Fibroblast of skin of left quadriceps (primary cell): ENCODE results near the gene ARPC2.
A peak's percentile ranks its signal among the peaks of the same experiment; 100 is the strongest.
"Not testable (repeated sequence)": the region's sequence is repeated elsewhere in the genome, so short reads cannot be mapped to it uniquely, and the experiment has no call there.

ENCODE experiments used
- DNase-seq, 2 experiments: peaks; one replicate each; pipeline ENCODE4 v3.0.0-alpha.2; 2013; ENCODE audit warnings: low read depth in 2 of 2

Gene ARPC2

DNA sequence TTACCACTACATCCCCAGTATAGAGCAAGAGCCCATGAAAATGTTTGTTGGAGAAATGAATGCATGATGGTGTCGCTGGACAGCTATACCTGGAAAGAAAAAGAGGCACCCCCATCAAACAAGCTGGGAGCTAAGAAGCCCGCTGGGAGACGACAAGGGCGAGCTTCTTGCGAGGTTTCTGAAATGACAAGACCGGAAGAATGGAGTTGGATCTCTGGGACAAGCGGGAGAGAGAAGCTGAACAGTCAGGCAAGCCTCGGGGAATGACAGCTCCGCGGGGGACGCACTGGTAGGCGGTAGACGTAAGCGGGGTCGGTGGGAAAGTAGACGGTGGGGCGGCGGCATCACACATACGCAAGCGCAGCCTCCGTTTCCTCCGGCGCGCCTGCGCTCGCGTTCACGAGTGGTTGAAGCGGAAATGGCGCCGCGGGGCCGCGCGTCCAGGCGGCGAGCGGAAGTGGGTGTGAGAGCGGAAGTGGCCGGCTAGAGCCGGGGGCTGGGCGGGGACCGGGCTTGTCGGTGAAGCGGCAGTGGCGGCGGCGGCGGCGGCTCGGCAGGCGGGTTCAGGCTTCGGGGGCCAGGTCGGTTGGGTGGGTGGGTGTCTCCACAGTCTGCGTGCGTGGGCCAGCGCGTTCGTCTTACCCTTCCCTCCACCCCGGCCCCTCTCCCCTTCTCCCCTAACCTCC lies at the start of gene ARPC2:
ARPC2 (plus strand) TSS at position 516 of the 686 bp plus-strand sequence. CDS start 282 bp downstream, outside the sequence.
- DNase-seq = peak; percentile 87 to 88

DNA sequence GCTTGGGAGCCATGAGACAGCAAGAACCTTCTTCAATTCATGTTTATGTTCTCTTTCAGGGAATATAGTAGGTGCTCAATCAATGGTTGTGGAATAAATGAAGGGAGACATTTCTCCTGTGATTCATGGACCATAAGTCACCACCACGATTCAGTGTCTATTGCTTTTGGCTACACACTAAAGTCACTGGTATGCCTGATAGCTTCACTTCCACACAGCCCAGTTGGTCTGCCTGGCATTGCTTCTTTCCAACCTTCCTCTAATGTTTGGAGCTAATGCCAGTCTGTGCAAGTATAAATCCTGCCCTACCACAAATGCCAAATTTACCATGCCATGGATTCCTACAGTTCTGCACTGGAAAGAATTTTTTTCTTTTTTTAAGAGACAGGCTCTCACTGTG lies 49.0 kb upstream of the ARPC2 start:
- DNase-seq = no peak

DNA sequence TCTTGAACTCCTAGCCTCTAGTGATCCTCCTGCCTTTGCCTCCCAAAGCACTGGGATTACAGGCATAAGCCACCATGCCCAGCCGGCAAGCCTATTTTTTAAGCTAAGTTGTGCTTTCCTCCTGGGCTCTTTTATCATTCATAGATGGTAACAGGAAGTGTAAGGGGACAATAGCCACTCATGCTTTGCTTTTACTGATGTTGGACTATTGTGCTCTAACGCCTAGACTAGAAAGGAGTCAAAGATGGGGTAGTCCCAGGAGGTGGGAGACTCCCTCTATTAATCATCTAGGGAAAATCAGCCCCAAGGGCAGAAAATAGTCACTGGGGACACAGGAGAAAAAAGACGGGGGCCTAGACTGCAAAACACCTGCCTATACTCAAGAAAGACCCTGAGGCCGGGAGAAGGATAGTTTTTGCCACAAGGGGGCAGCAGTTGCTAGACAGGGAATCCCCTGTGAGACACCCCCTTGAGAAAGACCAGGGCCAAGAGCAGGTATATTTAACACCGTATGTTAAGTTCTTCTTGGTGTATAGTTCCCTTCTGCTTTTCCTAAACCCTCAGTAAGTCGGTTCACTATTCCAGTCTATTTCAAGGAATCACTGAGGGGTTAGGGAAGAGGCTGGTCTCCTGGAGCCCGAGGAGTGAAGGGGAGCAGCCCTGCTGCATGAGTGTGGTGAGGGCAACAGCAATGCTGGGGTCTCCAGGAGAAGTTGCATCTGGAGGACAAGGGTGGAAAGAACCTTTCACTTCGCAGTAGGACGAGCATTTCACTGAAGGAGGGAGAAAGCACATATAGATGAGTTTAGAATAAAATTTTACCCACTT lies 48.1 kb upstream of the ARPC2 start:
- DNase-seq = peak; percentile 2 to 4

DNA sequence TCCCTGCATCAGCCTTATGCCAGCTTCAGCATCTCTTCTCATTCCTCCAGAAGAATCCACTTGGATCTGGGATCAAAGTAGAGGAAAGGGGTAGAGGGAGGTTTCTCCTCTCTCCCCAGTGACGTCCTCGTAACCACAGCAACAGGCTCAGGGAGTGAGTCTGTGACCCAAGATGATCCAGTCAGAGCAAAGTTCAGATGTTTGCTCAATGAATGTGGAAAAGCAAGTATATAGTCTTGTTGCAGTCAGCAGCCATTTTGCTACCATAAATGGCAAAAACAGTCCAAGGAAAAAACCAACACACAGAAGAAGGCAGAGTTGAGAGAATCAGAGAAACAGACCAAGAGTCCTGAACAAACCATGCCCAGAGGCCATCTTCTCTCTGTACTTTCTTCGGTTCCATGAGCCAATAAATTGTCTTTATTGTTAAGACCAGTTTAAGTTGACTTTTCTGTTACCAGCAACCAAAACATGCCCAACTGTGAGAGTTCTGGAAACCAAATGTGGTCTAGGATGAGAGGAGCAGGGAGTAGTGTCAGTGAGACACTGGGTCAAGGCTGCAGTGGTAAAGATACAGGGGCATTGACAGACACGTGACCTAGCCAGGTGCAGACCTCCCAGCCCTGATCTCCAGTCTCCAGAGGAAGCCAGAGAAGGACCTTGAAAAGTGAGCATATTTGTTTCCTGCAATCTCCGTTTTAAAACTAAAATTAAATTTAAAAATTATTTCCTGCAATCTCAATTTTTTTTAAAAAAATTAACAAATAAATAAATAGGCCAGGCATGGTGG lies 47.0 kb upstream of the ARPC2 start:
- no peak for DNase-seq

DNA sequence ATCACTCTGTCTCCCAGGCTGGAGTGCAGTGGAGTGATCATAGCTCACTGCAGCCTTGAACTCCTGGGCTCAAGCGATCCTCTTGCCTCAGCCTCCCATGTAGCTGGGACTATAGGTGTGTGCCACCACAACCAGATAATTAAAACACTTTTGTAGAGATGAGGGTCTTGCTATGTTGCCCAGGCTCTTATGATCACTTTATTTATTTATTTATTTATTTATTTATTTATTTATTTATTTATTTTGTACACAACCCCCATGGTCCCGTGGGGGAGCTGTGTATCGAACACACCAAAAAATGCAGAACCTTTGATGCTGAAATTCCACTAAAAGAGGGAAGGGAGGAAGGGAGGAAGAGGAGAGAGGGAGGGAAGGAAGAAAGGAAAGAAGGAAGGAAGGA lies 45.2 kb upstream of the ARPC2 start:
- not testable (repeated sequence) for DNase-seq

DNA sequence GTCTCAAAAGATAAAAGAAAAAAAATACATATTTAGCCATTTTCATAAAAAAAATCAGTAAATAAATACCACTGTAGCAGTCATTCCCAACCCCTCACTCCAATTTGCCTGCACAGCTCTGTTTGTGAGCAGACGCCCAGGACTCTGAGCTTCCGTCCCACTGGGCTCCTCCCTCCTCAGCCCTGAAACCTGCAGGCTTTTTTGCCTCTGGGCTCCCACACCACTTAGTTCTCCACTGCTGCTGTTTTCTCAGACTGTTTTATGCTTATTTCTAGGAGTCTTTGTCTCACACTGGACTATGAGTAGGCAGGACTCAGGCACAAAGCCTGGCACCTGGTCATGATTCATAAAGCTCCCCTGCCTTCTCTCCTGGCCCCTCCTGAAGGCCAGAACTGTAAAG lies 44.1 kb upstream of the ARPC2 start:
- no peak for DNase-seq

DNA sequence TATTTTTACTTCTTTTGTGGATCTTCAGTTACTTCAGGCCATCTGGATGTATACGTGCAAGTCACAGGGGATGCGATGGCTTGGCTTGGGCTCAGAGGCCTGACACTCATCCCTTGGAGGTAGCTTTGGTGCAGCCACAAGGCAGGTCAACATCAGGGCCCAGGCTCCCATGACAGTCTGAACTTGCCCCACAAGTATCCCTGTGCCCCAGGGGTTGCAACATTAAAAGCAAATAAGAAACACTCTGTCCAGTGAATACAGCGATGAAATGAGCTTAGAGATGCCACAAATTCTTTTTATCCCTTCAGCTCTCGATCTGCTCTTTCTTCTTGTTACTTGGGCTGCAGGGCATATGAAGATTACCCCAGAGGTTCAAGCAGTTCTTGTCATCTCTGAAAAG lies 37.2 kb upstream of the ARPC2 start:
- no peak for DNase-seq

DNA sequence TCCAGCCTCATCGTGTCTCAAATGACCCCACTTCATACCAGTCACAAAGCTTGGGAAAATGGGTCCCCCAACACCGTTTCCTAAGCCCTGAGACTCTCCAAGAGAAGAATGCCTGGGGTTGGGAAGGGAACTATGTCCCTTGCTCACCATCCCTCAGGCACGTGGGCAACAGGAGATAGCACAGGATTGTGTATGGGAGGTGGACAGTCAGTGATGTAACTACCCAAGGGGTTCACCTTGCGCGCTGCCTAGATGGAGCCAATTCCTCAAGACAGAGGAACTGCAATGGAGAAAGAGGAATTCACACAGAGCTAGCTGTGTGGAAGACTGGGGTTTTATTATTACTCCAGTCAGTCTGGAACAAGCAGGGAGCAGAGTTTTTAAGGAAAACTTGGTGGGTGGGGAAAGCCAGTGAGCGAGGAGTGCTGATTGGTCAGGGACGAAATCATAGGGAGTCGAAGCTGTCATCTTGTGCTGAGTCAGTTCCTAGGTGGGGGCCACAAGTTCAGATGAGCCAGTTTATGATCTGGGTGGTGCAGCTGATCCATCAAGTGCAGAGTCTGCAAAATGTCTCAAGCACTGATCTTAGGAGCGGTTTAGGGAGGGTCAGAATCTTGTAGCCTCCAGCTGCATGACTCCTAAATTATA lies 36.4 kb upstream of the ARPC2 start:
- no peak for DNase-seq

DNA sequence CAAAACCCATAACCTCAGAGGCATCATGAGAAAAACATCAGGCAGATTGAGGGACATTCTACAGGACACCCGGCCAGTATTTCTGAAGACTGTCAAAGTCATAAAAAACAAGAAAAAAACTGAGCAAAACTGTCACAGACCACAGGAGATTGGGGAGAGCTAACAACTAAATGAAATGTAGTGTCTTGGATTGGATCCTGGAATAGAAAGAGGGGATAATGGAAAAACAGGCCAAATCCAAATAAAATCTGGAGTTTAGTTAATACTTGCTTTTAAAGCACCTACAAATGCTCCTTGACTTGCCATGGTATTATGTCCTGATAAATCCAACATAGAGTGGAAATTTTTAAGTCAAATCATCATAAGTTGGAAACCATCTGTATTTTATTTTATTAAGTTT lies 32.7 kb upstream of the ARPC2 start:
- no peak for DNase-seq

DNA sequence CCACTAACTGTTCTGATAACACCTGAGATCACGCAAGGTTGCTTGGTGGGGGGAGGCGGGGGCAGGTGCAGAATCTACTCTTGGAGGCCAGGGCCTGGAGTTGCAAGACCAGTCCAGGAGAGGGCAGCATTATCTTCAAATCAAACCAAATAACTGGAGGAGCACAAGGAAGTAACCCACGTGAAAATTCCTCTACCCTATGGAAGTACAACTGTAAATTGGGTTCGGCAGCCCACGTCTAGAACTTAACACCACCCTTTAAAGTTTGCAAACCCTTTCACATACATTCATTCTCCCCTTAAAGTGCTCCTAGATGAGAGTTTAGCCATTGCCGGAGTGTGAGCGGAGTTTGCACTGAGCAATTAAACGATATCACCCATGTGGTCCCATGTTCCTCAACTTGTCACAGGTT lies 30.6 kb upstream of the ARPC2 start:
- peak; percentile 22 to 34 for DNase-seq

DNA sequence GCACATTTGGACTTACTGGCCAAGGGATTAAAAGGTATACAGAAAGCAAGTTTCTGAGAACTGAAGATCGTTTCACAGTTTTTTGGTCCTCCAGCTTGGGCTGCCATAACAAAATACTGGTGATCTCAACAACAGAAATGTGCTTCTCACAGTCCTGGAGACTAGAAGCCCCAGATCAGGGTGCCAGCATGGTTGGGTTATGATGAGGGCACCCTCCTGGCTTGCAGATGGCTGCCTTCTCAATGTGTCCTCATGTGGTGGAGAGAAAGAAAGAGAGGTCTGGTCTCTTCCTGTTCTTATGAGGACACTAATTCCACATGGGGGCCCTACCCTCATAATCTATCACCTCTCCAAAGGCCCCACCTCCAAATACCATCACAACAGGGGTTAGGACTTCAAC lies 30.1 kb upstream of the ARPC2 start:
- no peak for DNase-seq

DNA sequence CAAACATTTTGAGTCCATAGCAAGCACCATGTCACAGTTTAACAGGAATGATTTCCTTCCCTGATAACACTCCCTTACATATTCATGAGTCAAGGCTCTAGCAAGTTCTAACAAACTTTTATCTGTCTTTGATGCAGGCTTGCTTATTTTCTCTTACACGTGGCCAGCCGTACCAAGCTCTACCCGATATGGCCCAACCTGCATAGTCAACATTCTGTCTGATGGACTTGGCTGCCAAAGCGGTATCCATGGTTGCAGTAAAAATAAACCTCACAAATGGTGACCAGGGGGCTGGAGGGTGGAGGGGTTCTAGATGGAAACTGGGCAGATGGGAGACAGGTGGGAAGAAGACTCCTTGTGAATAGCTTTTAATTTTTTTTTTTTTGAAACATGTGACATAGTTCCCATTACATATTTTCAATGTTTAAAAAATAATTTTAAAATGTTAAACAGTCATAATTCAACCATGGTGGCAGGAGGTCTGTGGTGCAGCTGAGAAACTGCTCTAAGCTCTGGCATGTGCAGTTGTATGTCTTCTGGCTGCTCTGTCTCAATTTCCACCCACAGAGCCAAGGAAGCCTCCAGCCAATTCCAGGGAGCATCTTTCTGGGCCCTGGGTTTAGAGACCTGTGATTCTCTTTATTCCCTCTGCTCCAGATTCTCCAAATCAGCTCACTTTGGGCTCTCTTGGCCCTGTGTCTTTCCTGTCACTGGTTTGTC lies 29.5 kb upstream of the ARPC2 start:
- DNase-seq = no peak

DNA sequence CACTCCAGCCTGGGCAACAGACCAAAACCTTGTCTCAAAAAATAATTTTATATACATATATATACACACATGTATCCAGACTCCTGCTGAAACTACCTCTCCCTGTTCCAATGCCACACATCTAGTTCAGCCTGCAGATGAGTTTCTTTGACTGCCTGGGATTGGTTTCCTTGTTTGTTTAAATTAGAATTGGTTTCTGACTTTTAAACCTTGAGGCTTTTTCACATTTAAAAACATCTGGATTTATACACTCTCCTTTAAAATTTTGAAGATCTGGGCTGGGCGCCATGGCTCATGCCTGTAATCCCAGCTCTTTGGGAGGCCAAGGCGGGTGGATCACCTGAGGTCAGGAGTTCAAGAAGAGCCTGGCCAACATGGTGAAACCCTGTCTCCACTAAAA lies 28.5 kb upstream of the ARPC2 start:
- no peak for DNase-seq

DNA sequence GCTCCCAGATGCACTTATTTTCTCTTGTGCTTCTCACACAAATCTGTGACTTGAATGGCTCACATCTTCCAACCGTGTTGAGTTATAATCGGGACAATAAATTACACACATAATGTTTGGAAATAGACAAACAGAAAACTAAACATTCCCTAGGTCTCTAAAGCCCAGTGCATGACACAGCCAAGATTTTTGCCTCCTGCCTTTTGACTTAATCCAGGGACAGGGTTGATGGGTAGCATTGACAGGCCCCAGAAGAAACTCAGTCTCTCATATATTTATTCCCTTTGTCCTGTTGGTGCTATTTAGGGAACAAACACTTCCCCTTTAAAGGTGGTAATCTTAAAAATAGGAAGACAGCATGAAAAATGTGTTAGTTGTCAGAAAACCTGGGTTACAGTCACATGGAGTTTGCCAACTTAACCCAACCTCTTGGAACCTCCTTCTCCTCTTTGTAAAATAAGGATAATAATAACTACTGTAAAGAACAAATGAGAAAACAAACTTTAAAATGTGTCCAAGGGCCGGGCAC lies 24.0 kb upstream of the ARPC2 start:
- DNase-seq = no peak

DNA sequence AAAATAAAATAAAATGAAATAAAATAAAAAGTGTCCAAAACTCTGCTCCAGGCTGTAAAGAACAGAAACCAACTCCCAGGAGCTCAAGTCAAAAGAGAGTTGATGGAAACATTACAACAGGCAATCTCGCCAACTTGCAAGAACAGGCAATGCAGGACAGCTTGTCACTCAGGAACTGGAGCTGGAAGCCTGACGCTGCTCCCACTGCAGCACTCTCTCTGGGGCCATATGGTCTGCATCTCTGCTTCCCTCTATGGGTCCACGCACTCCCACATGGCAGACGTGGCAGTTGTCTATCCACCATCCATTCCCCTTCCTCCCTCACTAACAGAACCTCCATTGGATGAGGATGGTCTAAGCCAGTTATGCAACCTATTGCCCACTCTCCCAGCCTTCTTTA lies 23.3 kb upstream of the ARPC2 start:
- DNase-seq = no peak

DNA sequence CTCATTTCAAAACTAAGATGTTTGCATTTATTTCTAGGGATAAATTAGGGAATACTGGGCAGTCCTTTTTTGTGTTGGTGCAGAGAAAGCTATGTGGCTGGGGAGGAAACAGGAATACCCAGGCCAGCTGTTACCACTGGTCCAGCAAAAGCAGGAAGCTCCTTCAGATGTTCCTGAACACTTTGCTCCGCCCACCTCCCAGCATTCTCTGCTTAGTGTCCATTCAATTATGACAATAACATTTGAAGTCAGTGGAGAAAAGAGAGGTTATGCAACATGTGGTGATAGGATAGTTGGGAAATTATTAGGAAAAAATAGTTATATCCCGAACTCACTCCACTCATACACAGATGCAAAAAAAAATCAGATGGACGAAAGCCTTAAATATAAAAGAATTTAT lies 22.1 kb upstream of the ARPC2 start:
- DNase-seq = no peak

DNA sequence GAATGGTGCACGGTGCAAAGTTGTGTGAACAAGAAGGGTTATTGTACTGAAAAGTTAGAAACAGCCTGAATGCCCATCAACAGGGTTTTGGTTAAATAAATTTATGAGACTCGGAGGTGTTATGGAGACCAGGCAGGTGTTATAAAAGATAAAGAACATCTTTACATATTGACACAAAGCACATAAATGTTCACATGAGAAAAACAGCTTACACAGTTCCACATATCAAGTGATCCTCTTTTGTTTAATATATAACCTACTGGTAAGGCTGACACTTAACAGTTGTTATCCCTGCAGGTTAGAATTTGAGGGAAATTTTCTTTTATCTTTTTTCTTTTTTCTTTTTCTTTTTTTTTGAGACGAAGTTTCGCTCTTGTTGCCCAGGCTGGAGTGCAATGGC lies 20.0 kb upstream of the ARPC2 start:
- no peak for DNase-seq

DNA sequence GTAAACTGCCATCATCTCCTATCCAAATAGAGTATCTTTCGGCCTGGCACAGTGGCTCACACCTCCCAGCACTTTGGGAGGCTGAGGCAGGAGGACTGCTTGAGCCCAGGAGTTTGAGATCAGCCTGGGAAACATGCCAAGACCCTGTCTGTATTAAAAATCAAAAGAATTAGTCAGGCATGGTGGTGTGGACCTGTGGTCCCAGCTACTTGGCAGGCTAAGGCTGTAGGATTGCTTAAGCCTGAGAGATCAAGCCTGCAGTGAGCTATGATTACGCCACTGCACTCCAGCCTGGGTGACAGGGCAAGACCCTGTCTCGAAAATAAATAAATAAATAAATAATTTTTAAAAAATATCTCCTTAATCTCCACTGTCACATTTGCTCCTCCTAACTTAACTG lies 14.7 kb upstream of the ARPC2 start:
- DNase-seq = no peak

DNA sequence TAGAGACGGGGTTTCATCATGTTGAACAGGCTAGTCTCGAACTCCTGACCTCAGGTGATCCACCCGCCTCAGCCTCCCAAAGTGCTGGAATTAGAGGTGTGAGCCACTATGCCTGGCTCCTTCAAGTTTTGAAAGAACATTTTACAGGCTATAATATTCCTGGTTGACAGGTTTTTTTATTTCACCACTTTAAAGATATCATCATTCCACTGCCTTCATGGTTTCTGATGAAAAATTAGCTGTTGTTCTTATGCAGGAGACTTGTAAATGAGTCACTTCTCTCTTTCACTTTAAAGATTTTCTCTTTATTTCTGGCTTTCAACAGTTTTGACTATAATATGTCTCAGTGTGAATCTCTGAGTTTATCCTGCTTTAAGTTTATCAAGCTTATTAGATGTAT lies 7.9 kb upstream of the ARPC2 start:
- DNase-seq = no peak

DNA sequence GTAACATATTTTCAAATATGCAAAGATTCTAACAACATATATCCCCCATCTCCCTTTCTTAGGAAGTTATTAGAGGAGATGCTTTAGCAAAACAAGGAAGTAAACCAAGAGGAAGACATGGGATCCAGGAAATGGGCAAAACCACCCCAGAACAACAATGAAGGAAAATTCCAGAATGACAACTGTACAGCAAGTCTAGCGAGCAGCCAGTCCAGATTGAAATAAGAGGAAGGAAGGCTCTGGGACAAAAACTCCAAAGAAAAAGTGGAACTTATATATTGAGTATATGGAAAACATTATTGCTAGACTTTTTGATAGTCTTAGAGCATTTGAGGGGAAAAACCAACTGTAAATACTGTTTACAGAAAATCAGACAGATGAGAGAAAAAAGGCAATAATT lies 2.9 kb upstream of the ARPC2 start:
- DNase-seq = no peak

DNA sequence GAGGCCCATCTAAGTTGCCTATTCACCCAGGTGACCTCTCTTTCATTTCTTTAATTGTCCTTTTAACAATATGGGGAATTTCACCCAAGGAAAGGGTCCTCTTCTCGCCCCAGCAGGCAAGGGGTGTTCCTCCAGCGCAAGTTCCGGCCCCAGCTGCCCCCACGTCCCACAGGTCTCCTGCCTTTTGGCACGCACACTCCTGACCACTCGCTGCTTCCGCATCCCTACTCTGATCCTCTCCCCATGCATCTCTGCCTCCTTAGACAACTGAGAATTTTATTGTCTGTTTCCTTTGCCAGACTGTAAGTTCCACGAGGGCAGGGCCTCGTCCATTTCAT lies 684 bp upstream of the ARPC2 start:
- no peak for DNase-seq
